Measurements from ENCODE around the gene IL5RA. TPM values are rescaled to one million over a fixed set of nuclear protein-coding genes. Genes with fewer than 3 reads are reported as not detected.

The IL5RA gene
- total and polyA plus RNA-seq, 9 of the 15 experiments (the other 6 are each of a cell fraction or from before 2014, with no cell fraction given) = 0.07 to 0.28 (median 0.14) TPM; not detected in 4

DNA sequence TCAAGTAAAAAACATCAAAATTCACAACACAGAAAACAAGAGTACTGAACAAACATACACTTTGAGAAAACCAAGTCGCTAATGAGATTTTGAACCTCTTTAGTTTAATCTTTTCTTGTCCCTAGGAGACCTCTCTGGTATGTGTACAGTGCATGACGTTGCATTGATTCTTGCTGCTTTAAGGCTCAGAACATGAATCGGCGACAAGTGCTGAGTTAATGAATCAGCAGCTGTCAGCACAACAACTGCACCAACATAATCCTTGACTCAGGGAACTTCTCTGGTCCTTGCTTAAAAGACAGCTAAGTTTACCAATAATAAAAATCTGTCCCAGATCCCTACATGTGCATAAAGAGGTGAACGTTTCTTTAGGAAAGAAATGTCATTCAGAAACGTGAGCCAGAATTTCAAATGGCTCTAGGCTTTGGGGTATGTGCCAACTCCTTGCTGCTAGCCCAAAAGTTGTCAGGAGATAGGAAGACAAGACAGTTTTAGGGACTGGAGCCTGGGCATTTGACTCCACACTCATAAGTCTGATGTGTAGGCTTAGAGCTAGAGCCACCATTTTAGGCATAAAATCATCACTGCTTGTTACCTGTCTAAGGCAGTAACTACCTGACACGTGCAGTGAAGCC is 86.9 kb downstream of the IL5RA start:
- DNase-seq (ENCODE audit: extremely low read depth in 1 of 4, low spot score in 3 of 4) (no peak), FAIRE-seq (peak; percentile 32), ATAC-seq (no peak)
- Histone ChIP-seq H3K27me3 (ENCODE audit: control insufficient read depth in 2 of 2, insufficient read depth in 2 of 2, low read length in 2 of 2) (no peaks in the 10 kb centered on the region), H3K9me3 (replicated peaks; ENCODE audit: control insufficient read depth, insufficient read depth, low read depth, low read length) (no peaks in the 10 kb centered on the region), H4K20me1 (replicated peaks; ENCODE audit: control insufficient read depth, insufficient read depth, low read length) (no peaks in the 10 kb centered on the region), H3K4me3 (no peak overlapping the region), H3K79me2 (ENCODE audit: control insufficient read depth, insufficient read depth, low read length) (no peaks in the 10 kb centered on the region), H3K9ac (ENCODE audit: insufficient read depth in 1 of 2, low read depth in 2 of 2, low read length in 2 of 2) (no peak overlapping the region), H2AFZ (ENCODE audit: low read depth, low read length) (no peak overlapping the region), H3K9me1 (ENCODE audit: control insufficient read depth, insufficient read depth, low read length) (no peaks in the 10 kb centered on the region), H3K36me3 (ENCODE audit: control insufficient read depth, insufficient read depth, low read length) (no peaks in the 10 kb centered on the region), H3K4me2 (ENCODE audit: insufficient read depth, low read length) (no peak overlapping the region), H3K4me1 (replicated peaks in 1 of 2; ENCODE audit: control insufficient read depth in 2 of 2, insufficient read depth in 2 of 2, low read length in 2 of 2) (no peaks in the 10 kb centered on the region), H3K27ac (ENCODE audit: extremely low read depth, low read depth, low read length) (no peak overlapping the region)
- no TSS peak for BruUV-seq (replicated peaks)
- ChIA-PET CTCF (ENCODE audit: low intra/inter-chr PET ratio) (no interaction called here), POLR2A (no interaction called here)
- intact Hi-C loops (cut with micrococcal nuclease) = no loop called here
- in situ Hi-C loops (cut with MboI) = no loop called here
- TF ChIP-seq, protein P1, sequence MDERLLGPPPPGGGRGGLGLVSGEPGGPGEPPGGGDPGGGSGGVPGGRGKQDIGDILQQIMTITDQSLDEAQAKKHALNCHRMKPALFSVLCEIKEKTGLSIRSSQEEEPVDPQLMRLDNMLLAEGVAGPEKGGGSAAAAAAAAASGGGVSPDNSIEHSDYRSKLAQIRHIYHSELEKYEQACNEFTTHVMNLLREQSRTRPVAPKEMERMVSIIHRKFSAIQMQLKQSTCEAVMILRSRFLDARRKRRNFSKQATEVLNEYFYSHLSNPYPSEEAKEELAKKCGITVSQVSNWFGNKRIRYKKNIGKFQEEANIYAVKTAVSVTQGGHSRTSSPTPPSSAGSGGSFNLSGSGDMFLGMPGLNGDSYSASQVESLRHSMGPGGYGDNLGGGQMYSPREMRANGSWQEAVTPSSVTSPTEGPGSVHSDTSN (CRISPR knock-in tag; IDR thresholded peaks at IDR 0.05; ENCODE audit: low read depth) = no peak
- TF ChIP-seq, protein P1 (tag; conservative IDR thresholded peaks at IDR 0.05; ENCODE audit: low read depth) = peak; percentile 89
- TF ChIP-seq TAF15 (IDR thresholded peaks at IDR 0.05; ENCODE audit: low read depth, low read length) = no peak
- TF ChIP-seq MEIS2 (IDR thresholded peaks at IDR 0.05; ENCODE audit: partially characterized antibody) = peak; percentile 31
- TF ChIP-seq, protein P2, sequence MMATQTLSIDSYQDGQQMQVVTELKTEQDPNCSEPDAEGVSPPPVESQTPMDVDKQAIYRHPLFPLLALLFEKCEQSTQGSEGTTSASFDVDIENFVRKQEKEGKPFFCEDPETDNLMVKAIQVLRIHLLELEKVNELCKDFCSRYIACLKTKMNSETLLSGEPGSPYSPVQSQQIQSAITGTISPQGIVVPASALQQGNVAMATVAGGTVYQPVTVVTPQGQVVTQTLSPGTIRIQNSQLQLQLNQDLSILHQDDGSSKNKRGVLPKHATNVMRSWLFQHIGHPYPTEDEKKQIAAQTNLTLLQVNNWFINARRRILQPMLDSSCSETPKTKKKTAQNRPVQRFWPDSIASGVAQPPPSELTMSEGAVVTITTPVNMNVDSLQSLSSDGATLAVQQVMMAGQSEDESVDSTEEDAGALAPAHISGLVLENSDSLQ (IDR thresholded peaks at IDR 0.05) = 0 out of 2 replicates have a peak, but pooled peaks have one; percentile 7
- TF ChIP-seq KLF10 (CRISPR knock-in tag; IDR thresholded peaks at IDR 0.05) = no peak
- TF ChIP-seq MAFG (tag; conservative IDR thresholded peaks at IDR 0.05) = peak; percentile 55
- TF ChIP-seq E2F3 (CRISPR knock-in tag; IDR thresholded peaks at IDR 0.05) = no peak
- TF ChIP-seq U2AF2 (optimal IDR thresholded peaks at IDR 0.05; ENCODE audit: low read depth, low read length) = no peak
- TF ChIP-seq, protein P3, sequence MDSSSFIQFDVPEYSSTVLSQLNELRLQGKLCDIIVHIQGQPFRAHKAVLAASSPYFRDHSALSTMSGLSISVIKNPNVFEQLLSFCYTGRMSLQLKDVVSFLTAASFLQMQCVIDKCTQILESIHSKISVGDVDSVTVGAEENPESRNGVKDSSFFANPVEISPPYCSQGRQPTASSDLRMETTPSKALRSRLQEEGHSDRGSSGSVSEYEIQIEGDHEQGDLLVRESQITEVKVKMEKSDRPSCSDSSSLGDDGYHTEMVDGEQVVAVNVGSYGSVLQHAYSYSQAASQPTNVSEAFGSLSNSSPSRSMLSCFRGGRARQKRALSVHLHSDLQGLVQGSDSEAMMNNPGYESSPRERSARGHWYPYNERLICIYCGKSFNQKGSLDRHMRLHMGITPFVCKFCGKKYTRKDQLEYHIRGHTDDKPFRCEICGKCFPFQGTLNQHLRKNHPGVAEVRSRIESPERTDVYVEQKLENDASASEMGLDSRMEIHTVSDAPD (CRISPR knock-in tag; IDR thresholded peaks at IDR 0.05) = no peak
- WGBS (ENCODE audit: insufficient coverage, low coverage, missing lambda C conversion rate) = 2% methylated on average over 7 of the region's 7 CpGs

All from K562 (cell line).